Bronchial epithelial cell (primary cell): ENCODE measurements around the gene LGALS8. TPM values are rescaled to one million over a fixed set of nuclear protein-coding genes. Genes with fewer than 3 reads are reported as not detected.
A peak's percentile ranks its signal among the peaks of the same experiment; 100 is the strongest.
"Not testable (repeated sequence)": the region's sequence is repeated elsewhere in the genome, so short reads cannot be mapped to it uniquely, and the experiment has no call there.

Experiments
- DNase-seq: peaks from one replicate; pipeline ENCODE4 v3.0.0-alpha.2; 2010; ENCODE audit warnings: low read depth
- FAIRE-seq: peaks from 2 replicates; lab custom pipeline; 2011; peaks lifted over from hg19 to GRCh38; lab: Jason Lieb, UNC
- H3K27me3 ChIP-seq: 2 replicates; pipeline ENCODE4 v1.5.1; 2011; ENCODE audit warnings: low read length; ENCODE audit not compliant: control insufficient read depth, insufficient read depth
- H3K36me3 ChIP-seq: 2 replicates; pipeline ENCODE4 v1.5.1; 2011; ENCODE audit warnings: low read length; ENCODE audit not compliant: control insufficient read depth, insufficient read depth
- H3K4me3 ChIP-seq: 2 replicates; pipeline ENCODE4 v1.5.1; 2011; ENCODE audit warnings: mild to moderate bottlenecking, low read depth, low read length, control low read depth
- CTCF ChIP-seq: IDR thresholded peaks from 2 replicates; pipeline ENCODE4 v1.5.1; 2011; ENCODE audit warnings: mild to moderate bottlenecking, moderate library complexity, low read length, control low read depth, inconsistent platforms; ENCODE audit not compliant: insufficient read depth, severe bottlenecking
- total RNA-seq: library from RNA; depleted of rRNA; stranded (reverse); fragments of >200 nt; gene quantifications from 2 replicates; pipeline ENCODE4 v1.2.1, GENCODE V29; 2014

LGALS8 gene
- 49.2 and 53.0 TPM in 2 replicates for total RNA-seq

GRCh38 chr1:236523704-236524141, at the start of gene LGALS8:
Gene LGALS8 (plus strand): TSS chr1:236523982. CDS start chr1:236526071, 2,089 bp downstream.
- no peaks in the 10 kb centered on the region for H3K27me3 ChIP-seq
- DNase-seq (peak; percentile 64), FAIRE-seq (no peak)
- peaks cover 4% of the 10 kb centered on the region for H3K36me3 ChIP-seq
- TF ChIP-seq CTCF = no peak
- H3K4me3 ChIP-seq = peak within 1 kb of the TSS; percentile 56

GRCh38 chr1:236476019-236476418, 47.8 kb upstream of the LGALS8 start:
- H3K4me3 ChIP-seq = no peak overlapping the region
- FAIRE-seq (no peak), DNase-seq (no peak)
- H3K27me3 ChIP-seq = no peaks in the 10 kb centered on the region
- TF ChIP-seq CTCF = no peak
- H3K36me3 ChIP-seq = no peaks in the 10 kb centered on the region

GRCh38 chr1:236480758-236481436, 42.9 kb upstream of the LGALS8 start:
- H3K4me3 ChIP-seq = no peak overlapping the region
- H3K36me3 ChIP-seq = peaks cover 1% of the 10 kb centered on the region
- no peaks in the 10 kb centered on the region for H3K27me3 ChIP-seq
- FAIRE-seq = no peak
- TF ChIP-seq CTCF = no peak
- no peak for DNase-seq

GRCh38 chr1:236484310-236484971, 39.3 kb upstream of the LGALS8 start:
- FAIRE-seq = no peak
- no peak for TF ChIP-seq CTCF
- Histone ChIP-seq H3K4me3 (no peak overlapping the region), H3K36me3 (peaks cover 1% of the 10 kb centered on the region), H3K27me3 (no peaks in the 10 kb centered on the region)
- no peak for DNase-seq

- Histone ChIP-seq H3K27me3 (no peaks in the 10 kb centered on the region), H3K36me3 (peaks cover 1% of the 10 kb centered on the region), H3K4me3 (no peak overlapping the region)
- DNase-seq (no peak), FAIRE-seq (no peak)
- no peak for TF ChIP-seq CTCF
These were observed 37.3 kb upstream of the LGALS8 start for GRCh38 chr1:236486356-236487002.

- H3K27me3 ChIP-seq, H3K36me3 ChIP-seq, DNase-seq, FAIRE-seq, H3K4me3 ChIP-seq: not testable (repeated sequence)
These were observed 34.6 kb upstream of the LGALS8 start for GRCh38 chr1:236489161-236489560.
